ENCODE data around the gene TAC4. TPM values are rescaled to one million over a fixed set of nuclear protein-coding genes. Genes with fewer than 3 reads are reported as not detected.
A peak's percentile ranks its signal among the peaks of the same experiment; 100 is the strongest.

Gene TAC4
- polyA plus RNA-seq, 1 experiment, result not detected

- no peaks in the 10 kb centered on the region for H3K36me3 ChIP-seq (ENCODE audit: control insufficient read depth, insufficient read depth, low read length)
- POLR2A ChIA-PET, result no interaction called here
- TF ChIP-seq, protein P1, sequence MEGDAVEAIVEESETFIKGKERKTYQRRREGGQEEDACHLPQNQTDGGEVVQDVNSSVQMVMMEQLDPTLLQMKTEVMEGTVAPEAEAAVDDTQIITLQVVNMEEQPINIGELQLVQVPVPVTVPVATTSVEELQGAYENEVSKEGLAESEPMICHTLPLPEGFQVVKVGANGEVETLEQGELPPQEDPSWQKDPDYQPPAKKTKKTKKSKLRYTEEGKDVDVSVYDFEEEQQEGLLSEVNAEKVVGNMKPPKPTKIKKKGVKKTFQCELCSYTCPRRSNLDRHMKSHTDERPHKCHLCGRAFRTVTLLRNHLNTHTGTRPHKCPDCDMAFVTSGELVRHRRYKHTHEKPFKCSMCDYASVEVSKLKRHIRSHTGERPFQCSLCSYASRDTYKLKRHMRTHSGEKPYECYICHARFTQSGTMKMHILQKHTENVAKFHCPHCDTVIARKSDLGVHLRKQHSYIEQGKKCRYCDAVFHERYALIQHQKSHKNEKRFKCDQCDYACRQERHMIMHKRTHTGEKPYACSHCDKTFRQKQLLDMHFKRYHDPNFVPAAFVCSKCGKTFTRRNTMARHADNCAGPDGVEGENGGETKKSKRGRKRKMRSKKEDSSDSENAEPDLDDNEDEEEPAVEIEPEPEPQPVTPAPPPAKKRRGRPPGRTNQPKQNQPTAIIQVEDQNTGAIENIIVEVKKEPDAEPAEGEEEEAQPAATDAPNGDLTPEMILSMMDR (IDR thresholded peaks at IDR 0.05; ENCODE audit: insufficient read depth, low read depth, low read length), result peak; percentile 96
- no peak for DNase-seq (ENCODE audit: low read depth)
- no peak overlapping the region for H3K4me3 ChIP-seq (ENCODE audit: low read depth, low read length)
- CTCF ChIA-PET, result interaction anchor here (0.7 to 3.6 kb wide), 36 partner anchors 9 to 313 kb away, joined by 3 to 78 read pairs (median 5); partner anchors contain the start of gene DLX3
- H3K27me3 ChIP-seq (ENCODE audit: control insufficient read depth, insufficient read depth, low read length), result peaks cover 35% of the 10 kb centered on the region
Observed at GRCh38 chr17:49880291-49881053, 32.6 kb upstream of the TAC4 start.

GRCh38 chr17:49878931-49879904, 31.3 kb upstream of the TAC4 start:
- DNase-seq (ENCODE audit: low read depth), result no peak
- H3K36me3 ChIP-seq (ENCODE audit: control insufficient read depth, insufficient read depth, low read length), result no peaks in the 10 kb centered on the region
- TF ChIP-seq, protein P1 (IDR thresholded peaks at IDR 0.05; ENCODE audit: insufficient read depth, low read depth, low read length), result no peak
- ChIA-PET POLR2A (no interaction called here), CTCF (interaction anchor here (1.1 to 3.6 kb wide), 12 partner anchors 10 to 308 kb away, joined by 3 to 78 read pairs (median 7); partner anchors contain the start of gene DLX3)
- H3K4me3 ChIP-seq (ENCODE audit: low read depth, low read length), result no peak overlapping the region
- peaks cover 36% of the 10 kb centered on the region for H3K27me3 ChIP-seq (ENCODE audit: control insufficient read depth, insufficient read depth, low read length)

- CTCF ChIA-PET, result interaction anchor here (0.7 to 23.9 kb wide), 8 partner anchors 14 to 318 kb away, joined by 3 to 464 read pairs (median 4); partner anchors contain the start of gene DLX3
Observed at GRCh38 chr17:49875685-49876084, 27.8 kb upstream of the TAC4 start.

DNA sequence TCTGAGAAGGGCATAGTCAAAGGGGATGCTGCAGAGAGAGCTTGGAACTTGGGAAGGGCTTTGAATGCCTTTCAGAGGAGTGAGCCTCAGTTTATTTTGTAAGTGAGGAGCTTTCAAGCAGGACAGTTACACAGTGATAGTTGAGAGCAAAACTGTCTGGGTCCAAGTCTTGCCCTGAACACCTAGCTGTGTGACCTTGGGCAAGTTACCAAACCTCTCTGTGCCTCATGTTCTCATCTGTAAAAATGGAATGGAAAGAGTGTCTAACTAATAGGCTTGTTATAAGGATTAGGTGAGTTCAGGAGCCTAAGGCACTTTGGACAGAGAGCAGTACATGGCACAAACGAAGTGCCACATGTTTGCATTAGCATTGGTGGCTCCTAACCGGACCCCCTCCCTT, 27.0 kb upstream of the TAC4 start:
- peaks cover 24% of the 10 kb centered on the region for H3K27me3 ChIP-seq (ENCODE audit: control insufficient read depth, insufficient read depth, low read length)
- H3K36me3 ChIP-seq (ENCODE audit: control insufficient read depth, insufficient read depth, low read length), result no peaks in the 10 kb centered on the region
- TF ChIP-seq, protein P1 (IDR thresholded peaks at IDR 0.05; ENCODE audit: insufficient read depth, low read depth, low read length), result no peak
- CTCF ChIA-PET, result interaction anchor here (0.7 to 23.9 kb wide), 3 partner anchors 24 to 122 kb away, joined by 3 to 464 read pairs (median 9); partner anchors contain the start of gene DLX3
- no peak for DNase-seq (ENCODE audit: low read depth)
- POLR2A ChIA-PET, result no interaction called here
- no peak overlapping the region for H3K4me3 ChIP-seq (ENCODE audit: low read depth, low read length)

More at GRCh38 chr17:49875685-49876084, 27.8 kb upstream of the TAC4 start:
- POLR2A ChIA-PET, result no interaction called here
- peaks cover 22% of the 10 kb centered on the region for H3K27me3 ChIP-seq (ENCODE audit: control insufficient read depth, insufficient read depth, low read length)
- DNase-seq (ENCODE audit: low read depth), result no peak
- H3K4me3 ChIP-seq (ENCODE audit: low read depth, low read length), result no peak overlapping the region
- no peaks in the 10 kb centered on the region for H3K36me3 ChIP-seq (ENCODE audit: control insufficient read depth, insufficient read depth, low read length)
- TF ChIP-seq, protein P1 (IDR thresholded peaks at IDR 0.05; ENCODE audit: insufficient read depth, low read depth, low read length), result no peak
